IPS DF 4.7 (cell line): ENCODE measurements around the gene SSTR3.
"Not testable (repeated sequence)": the region's sequence is repeated elsewhere in the genome, so short reads cannot be mapped to it uniquely, and the experiment has no call there.

Source experiments
- DNase-seq: peaks from one replicate; pipeline ENCODE4 v3.0.0-alpha.2; 2013; ENCODE audit warnings: low spot score; ENCODE audit errors: extremely low read depth

Gene SSTR3

DNA sequence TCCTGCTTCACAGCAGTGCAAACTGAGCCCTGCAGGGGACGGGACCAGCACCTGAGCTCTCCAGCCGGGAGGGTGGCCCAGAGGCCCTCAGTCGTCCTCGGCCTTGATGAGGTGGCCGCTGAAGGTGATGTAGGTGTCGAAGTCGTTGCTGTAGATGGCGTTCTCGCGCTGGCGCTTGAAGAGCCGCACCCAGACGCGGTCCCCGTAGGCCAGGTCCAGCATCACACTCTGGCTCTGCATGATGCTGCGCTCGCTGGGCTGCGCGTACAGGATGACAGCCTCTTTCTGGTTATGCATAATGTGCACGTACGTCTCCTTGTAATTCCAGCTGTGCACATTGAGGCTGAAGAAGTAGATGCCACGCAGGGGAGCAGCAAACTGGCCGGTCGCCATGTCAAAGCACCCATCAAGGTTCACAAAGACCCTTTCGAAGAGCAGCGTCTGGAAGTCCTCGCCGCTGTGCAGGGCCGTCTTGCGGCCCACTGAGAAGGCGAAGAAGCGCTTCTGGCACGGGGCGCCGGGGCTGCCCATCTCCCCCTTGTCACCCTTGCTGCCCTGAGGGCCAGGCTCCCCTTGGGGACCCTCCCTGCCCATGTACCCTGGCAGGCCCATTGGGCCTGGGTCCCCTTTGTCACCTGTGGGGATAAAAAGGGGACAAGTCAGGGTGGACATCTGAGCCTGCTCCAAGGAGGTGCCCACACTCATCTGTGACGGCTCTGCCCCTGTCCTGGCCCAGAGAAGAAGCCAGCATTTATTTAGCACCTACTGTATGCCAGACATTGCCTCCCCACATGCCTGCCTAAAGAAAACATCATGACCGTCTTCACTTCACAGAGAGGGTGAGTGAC, 30.0 kb downstream of the SSTR3 start:
- DNase-seq = no peak

DNA sequence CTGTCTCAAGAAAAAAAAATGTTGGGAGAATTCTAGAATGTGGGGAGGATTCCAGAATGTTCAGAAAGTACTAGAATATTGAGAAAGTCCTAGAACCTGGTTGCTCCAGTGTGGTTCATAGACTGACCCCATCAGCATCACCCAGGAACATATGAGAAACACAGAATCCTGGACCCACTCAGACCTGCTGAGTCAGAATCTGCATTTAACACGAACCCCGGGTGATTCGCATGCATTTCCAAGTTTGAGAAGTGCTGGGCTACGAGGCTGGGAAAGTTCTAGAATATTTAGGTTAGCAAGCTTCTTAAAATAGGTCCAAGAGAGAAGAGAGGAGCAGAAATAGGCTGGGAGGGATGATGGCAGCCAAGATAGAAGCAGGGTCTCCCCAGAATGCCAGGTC, 30.6 kb downstream of the SSTR3 start:
- DNase-seq = no peak

DNA sequence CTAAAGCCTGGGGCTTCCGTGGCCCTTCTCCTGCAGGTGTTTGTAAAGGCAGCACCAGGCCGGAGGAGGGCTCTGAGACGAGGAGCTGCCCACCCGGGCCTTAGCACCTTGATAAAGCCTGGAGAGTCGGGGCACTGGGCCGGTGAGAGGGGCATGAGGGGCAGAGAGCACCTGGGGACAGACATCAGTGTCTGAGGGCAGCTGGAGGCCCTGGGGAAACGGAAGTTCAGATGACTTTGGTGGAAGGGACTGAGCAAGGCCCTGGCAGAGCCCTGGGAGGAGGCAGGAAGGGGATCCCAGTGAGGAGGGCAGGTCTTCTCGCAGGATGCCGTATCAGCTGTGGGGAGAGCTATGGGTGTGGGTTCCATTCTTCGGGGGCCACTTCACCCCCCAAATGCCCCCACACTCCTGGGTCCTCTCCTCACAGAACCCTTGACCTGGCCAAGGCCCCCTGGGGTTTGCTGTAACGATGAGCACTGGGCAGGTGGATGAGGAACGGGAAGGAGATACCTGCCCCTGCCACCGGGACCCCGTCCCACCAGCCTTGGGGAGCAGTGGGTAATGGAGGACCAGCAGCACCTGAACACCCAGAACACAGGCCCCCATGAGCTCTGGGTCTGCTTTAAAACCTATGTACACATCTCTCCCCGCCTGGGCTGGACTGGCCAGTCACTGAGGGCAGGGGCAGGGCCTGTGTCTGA, 31.6 kb downstream of the SSTR3 start:
- DNase-seq = no peak

DNA sequence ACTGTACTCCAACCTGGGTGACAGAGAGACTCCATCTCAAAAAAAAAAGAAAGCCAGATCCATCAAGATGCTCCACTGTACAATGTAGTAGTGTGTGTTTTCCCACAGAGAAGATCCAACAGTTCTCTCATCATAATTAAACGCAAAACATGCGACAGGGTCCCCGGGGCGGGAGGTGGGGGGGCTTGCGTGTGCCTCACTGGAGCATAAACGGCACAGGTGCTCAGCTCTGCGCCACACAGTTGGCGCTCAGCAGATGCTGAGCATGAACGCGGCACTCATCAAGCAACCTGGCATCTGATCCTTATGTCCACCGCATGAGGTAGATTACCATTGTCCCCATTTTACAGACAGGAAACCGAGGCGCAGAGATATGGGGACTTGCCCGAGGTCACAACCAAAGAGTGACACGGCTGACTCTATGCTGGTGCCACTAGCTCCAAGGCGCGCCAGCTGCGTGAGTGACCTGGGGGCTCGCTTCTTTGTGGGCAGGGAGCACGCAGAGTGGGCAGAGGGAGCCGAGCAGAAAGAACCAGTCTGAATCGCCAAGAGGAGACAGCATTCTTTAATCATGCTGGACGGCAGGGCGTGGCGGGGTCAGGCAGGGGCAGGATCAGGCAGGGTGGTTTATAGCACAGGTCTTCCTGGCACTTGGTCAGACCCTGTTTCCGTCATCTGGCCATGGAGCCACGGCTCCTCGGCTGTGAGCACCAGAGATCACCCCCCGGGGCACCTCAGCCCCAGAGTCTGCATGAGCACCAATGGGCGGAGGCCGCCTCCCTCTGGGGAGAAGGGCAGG, 32.5 kb downstream of the SSTR3 start:
- DNase-seq = no peak

GRCh38 chr22:37179126-37179470, 33.2 kb downstream of the SSTR3 start:
- DNase-seq = no peak

DNA sequence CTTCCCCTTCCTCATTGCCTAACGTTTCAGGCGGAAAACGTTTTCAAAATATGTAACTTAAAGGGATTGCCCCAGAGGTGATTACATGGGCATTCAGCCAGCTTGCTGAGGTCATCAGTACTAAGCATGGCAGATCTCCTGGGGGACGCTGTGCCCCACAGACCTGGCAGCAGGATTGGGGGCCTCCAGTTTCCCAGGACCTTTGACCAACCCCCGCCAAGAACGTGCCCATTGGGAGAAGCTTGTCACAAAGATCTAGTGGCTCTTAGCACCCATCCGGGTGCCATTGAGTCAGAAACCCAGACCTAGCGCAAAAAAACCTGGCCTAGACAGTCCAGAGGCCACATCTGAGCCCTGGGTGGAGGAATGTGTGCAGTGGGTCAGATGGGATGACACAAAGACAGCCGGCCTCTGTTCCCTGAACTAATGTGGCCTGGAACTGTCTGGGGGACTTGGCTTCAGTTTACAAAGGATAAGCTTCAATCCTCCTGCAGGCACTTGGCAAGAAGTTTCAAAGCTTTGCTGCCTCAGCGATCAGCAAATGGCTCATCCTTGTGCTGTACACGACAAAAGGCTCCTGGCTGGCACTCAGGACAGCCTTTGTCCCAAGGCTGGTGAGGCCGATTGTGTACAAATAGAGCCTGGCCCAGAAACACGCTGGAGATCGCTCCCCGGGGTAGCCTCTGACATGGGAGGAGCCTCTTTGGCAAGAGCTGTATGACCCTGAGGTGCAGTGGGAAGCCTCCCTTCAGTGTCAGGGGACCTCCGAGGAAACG, 33.7 kb downstream of the SSTR3 start:
- DNase-seq = no peak

DNA sequence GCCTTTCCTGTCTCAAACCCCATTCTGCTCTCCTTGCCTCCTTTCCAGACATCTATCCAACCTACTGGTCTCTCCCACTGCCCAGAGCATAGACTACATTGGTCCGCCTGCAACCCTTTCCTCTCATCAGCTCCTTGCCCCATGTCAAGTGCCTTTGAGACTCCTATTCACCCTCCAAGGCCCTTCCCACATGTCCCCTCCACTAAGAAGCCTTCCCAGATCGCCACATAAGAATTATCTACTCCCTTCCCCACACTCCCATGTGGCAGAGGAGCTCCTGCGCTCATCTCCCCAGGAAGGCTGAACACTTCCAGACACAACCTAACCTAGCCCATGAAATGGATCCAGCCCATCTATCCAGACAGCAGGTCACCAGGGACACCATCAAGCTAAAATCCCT, 34.5 kb downstream of the SSTR3 start:
- no peak for DNase-seq

- DNase-seq = no peak
Measured at GRCh38 chr22:37177221-37177620, 35.1 kb downstream of the SSTR3 start.

DNA sequence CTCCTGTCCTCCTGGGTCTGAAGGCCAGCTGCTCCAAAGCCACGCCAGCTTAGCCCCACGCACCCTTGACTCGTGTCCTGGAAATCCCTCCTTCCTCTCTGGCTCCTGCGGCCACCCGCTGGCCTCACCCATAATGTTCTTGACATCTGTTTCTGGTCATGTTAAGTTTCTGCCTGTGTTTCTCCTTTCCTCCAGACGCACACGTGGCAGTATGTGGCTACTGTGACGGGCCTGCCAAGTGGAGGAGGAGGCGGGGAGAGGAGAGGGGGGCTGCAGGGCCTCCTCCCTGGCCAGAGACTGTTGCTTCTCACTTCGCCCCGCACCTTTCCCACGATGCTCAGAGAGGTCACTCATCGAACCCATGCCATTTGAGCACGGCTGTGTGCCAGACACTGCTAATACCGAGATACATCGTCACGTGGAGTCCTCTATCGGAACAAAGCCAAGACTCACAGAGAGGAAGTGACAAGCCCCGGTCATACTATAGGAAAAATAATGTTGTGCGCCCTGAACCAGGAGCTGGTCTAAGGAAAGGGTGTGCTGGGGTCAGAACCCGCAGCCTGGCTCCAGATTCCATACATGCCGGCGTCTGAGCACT, 35.7 kb downstream of the SSTR3 start:
- DNase-seq = no peak

DNA sequence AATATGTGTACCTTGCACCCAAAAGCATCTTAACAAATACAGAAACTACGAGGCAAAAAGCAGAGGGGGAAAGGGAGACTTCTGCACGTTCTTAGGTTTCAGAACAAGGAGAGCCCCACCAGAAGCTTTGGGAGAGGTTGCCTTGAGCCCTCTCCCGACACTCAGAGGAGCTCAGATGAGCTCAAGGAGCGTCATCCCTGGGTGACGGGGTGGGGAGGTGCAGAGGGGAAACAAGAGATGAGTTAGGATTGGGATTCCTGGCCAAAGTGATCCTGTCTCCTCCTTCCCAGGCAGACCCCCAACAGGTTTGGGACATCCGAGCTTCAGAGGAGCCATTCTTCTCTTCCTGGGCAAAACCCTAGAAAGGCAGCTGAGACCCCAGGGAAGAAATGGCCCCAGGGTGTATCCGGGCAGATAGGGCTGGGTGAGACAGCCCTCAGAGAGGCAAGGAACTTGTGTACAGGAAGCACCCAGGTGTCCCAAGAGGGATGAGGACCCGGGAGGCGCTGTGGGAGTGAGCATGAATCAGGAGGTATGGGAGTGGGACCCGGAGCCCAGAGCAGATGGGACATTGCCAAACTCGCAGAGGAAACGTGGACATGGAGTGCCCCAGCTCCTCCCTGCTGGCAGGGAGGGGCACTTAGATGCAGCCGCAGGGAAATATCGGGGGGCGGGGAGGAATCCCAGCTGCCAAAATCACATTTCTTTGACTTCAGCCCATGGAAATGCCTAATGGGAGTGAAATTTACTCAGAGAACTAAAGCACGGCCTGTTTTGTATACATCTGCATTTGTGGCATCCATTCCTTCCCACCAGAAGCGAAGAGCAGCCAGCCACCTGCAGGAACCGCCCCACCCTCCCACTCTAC, 36.6 kb downstream of the SSTR3 start:
- DNase-seq = no peak

GRCh38 chr22:37174964-37175363, 37.3 kb downstream of the SSTR3 start:
- no peak for DNase-seq

DNA sequence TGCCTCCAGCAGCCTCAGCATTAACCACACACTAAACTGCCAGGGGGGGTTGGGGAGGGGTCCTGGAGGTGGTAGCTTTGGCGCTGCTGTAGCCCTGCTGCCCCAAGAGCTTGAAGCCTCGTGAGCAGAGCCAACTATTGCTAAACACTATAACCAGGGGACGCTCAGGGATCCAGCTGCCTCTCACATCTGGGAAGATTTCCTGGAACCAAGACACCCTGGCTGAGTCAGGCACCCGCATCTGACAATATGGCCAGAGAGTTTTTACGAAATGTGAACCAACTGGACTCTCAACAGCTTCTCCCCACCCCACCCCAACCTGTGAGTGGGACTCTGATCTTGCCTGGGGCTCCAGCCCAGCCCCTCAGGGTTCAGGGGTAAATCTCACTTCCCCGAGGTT, 38.6 kb downstream of the SSTR3 start:
- DNase-seq = no peak

DNA sequence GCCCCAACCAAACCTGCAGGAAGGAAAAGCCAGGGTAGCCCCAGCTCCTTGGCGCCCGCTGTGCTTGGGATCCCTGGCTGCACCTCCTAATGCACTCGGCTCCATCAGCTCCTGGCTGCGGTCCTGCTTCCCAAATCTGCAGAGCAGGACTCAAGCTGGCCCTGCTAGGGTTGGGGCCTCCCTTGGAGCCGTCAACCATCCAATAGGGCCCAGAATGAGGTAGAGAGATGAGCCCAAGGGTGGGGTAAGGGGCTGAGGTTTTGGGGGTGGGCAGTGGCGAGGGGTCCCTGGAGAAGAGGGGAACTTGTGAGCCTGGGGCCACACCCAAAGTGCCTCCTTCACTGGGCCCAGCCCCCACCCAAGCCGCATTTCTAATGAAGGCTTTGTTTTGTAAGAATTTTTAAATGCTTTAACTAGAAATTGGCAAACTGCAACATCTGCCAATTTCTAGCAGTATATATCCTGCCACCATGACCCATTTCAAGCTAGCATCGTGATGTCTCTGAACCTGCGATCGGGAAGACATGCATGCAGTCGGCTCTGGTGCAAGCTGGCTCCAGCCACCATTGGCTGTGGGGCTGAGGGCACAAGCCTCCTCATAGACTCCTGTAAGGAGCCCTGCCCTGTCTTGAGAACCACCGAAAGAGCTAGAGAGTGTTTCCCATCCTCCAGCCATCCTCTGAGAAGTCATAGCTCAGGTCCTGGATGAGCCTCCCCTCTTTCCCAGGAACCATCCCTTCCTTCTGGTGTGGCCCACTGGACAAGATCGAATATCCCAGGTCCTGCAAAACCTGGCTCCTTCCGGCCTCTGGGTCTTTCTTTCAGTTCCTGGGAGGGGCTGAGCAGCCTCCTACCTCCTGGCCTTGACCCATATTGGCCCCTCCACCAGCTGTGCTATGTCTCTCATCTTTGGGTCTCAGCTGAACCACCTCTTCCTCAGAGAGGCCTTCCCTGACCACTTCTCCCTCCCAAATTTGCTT, 39.7 kb downstream of the SSTR3 start:
- no peak for DNase-seq

DNA sequence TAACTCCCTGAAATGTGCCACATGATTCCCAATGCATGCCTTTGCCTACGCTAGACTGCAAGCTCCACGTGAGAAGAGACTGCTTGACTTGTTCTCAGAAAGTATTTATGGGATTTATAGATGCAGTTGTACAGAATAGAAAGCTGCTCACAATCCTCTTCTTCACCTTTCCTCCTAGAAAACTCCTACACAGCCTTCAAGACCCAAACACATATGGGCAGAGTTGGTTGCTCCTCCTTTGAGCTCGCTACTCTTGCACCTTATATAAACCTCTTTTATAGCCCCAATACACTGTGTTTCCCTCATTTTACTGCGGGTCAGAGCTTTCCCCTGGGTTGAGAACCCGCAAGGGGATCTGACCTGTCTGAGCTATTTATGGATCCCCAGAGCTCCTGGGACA, 40.6 kb downstream of the SSTR3 start:
- no peak for DNase-seq

GRCh38 chr22:37170689-37171405, 41.4 kb downstream of the SSTR3 start:
- DNase-seq = not testable (repeated sequence)

DNA sequence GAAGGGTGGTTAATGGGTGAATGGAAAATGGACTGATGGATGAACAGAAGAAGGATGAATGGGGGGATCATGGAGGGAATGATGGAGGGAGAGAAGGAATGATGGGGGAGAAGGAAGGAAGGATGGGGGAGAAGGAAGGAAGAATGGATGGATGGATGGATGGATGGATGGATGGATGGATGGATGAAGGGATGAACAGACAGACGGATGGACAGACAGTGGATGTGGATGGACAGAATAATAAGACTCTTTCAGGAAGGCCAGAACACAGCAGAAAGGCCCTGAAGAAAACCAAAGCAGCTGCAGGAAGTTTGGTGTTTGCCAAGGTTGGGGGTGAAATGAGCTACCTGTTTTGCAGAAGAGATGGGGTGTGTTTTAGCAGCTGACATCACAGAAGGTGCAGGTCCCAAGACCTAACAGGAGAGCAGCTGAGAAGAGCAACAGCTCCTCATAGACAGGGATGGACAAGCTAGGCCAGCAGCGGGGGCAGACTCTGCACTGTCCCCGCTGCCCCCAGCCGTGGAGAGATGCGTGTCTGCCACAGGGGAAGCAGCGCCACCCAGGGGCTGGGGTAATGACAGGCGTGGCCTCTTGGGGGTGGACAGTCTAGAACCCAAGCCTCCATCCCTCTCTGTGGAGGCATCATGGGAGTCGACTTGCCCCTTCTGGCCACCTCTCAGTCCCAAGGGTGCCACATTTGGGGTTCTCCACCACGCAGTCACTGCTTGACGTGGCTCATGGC, 42.2 kb downstream of the SSTR3 start:
- no peak for DNase-seq

DNA sequence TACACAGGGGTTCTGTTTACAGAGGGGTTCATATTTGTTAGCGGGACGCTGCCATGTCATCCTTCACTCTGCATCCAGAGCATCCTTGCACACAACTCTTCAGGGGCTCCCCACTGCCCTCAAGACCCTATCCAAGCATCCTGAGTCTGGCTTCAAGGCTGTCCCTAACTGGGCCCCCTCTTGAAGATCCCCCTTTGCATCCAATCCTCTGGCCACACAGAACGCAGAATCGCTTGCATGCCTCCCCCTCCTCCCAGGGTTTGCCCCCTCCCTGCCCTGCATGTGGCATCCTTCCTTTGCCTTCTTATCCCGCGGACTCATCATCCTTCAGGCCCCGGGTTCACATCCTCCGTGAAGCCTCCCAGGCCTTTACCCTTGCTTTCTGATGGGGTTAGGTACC, 42.9 kb downstream of the SSTR3 start:
- no peak for DNase-seq
